Left ventricle myocardium inferior (tissue), 1 donor: ENCODE results near the gene GPR176. TPM values are rescaled to one million over a fixed set of nuclear protein-coding genes. Genes with fewer than 3 reads are reported as not detected.

ENCODE experiments used
- DNase-seq: peaks from one replicate; pipeline ENCODE4 v3.0.0-alpha.2; 2020
- H3K27ac ChIP-seq: fragments of 200-600 bp; replicated peaks from 2 replicates; pipeline ENCODE4 v1.8.0; 2021
- H3K27me3 ChIP-seq: fragments of 200-600 bp; 2 replicates; pipeline ENCODE4 v1.8.0; 2021; ENCODE audit warnings: low read depth
- H3K36me3 ChIP-seq: fragments of 200-600 bp; 2 replicates; pipeline ENCODE4 v1.8.0; 2021
- H3K4me1 ChIP-seq: fragments of 200-600 bp; 2 replicates; pipeline ENCODE4 v1.8.0; 2021
- H3K4me3 ChIP-seq: fragments of 200-600 bp; 2 replicates; pipeline ENCODE4 v1.8.0; 2021; ENCODE audit warnings: mild to moderate bottlenecking, moderate library complexity
- H3K9me3 ChIP-seq: fragments of 200-600 bp; replicated peaks from 2 replicates; pipeline ENCODE4 v1.8.0; 2021
- CTCF ChIP-seq: fragments of 200-600 bp; IDR thresholded peaks from 2 replicates; pipeline ENCODE4 v1.8.0; 2021; ENCODE audit warnings: antibody characterized with exemption, mild to moderate bottlenecking, borderline replicate concordance
- intact Hi-C: fragments of 100-400 bp; cut with micrococcal nuclease; formaldehyde crosslinking; loops from one replicate; pipeline ENCODE4 v1.11.0; 2022
- total RNA-seq: library from RNA; stranded (reverse); fragmentation: NEBNext Ultra II Directional; extraction: Animal tissue kit (Norgen Biotek cat#: 25700); gene quantifications from one replicate; pipeline ENCODE4 v1.2.1, GENCODE V29; 2021
- donor health status: DM: no; HTN: yes; CAD: no; lungs with severe emphysema.

The GPR176 gene
- total RNA-seq, 1 donor from 2014 or later: 1.6 TPM

- intact Hi-C loops: no loop called here
- Histone ChIP-seq H3K4me1 (peaks cover 5% of the 10 kb centered on the region), H3K27me3 (no peaks in the 10 kb centered on the region), H3K9me3 (no peaks in the 10 kb centered on the region), H3K4me3 (no peak overlapping the region), H3K36me3 (no peaks in the 10 kb centered on the region), H3K27ac (no peak overlapping the region)
- no peak for TF ChIP-seq CTCF
- no peak for DNase-seq
Observed at GRCh38 chr15:39777496-39777895, 142.6 kb downstream of the GPR176 start.

GRCh38 chr15:39776068-39776467, 144.0 kb downstream of the GPR176 start:
- intact Hi-C loops: no loop called here
- no peak for DNase-seq
- no peak for TF ChIP-seq CTCF
- no peak overlapping the region for H3K27ac ChIP-seq
- no peak overlapping the region for H3K4me3 ChIP-seq
- no peaks in the 10 kb centered on the region for H3K9me3 ChIP-seq
- H3K36me3 ChIP-seq: no peaks in the 10 kb centered on the region
- peaks cover 8% of the 10 kb centered on the region for H3K4me1 ChIP-seq
- no peaks in the 10 kb centered on the region for H3K27me3 ChIP-seq

GRCh38 chr15:39774688-39775267, 145.3 kb downstream of the GPR176 start:
- H3K27ac ChIP-seq: no peak overlapping the region
- H3K4me3 ChIP-seq: no peak overlapping the region
- H3K27me3 ChIP-seq: no peaks in the 10 kb centered on the region
- peaks cover 12% of the 10 kb centered on the region for H3K4me1 ChIP-seq
- no peaks in the 10 kb centered on the region for H3K36me3 ChIP-seq
- intact Hi-C loops: no loop called here
- DNase-seq: no peak
- no peak for TF ChIP-seq CTCF
- no peaks in the 10 kb centered on the region for H3K9me3 ChIP-seq

- Histone ChIP-seq H3K4me3 (no peak overlapping the region), H3K27me3 (no peaks in the 10 kb centered on the region), H3K9me3 (no peaks in the 10 kb centered on the region), H3K36me3 (no peaks in the 10 kb centered on the region), H3K4me1 (peaks cover 12% of the 10 kb centered on the region), H3K27ac (peak overlapping the region; percentile 57)
- DNase-seq: no peak
- no peak for TF ChIP-seq CTCF
- intact Hi-C loops: no loop called here
Observed at GRCh38 chr15:39770748-39771689, 149.0 kb downstream of the GPR176 start.

- no peak overlapping the region for H3K27ac ChIP-seq
- H3K4me1 ChIP-seq: peaks cover 12% of the 10 kb centered on the region
- H3K9me3 ChIP-seq: no peaks in the 10 kb centered on the region
- H3K4me3 ChIP-seq: no peak overlapping the region
- TF ChIP-seq CTCF: no peak
- intact Hi-C loops: no loop called here
- no peaks in the 10 kb centered on the region for H3K36me3 ChIP-seq
- no peaks in the 10 kb centered on the region for H3K27me3 ChIP-seq
- no peak for DNase-seq
Observed at GRCh38 chr15:39767921-39768320, 152.1 kb downstream of the GPR176 start.
